ENCODE data around the gene NLGN3. TPM values are rescaled to one million over a fixed set of nuclear protein-coding genes. Genes with fewer than 3 reads are reported as not detected.

NLGN3 gene
- 1 to 10 TPM; 2.9 to 3.7 (median 3.2) TPM for total RNA-seq
- total RNA-seq (2013): 1.0 TPM
- 0.37 to 8.0 (median 3.4) reads per million in 29 experiments for total RNA-seq

GRCh38 chrX:71144651-71145050 lies at the start of gene NLGN3:
TSS of gene NLGN3 (plus strand) at chrX:71144841. CDS start at chrX:71147750, 2,909 bp downstream.
- no peaks in the 10 kb centered on the region for H3K9me3 ChIP-seq
- Mint-ChIP-seq H3K27me3 (no peaks in the 10 kb centered on the region), H3K36me3 (no peaks in the 10 kb centered on the region), H3K27ac (peak within 1 kb of the TSS in 1 of 2 donors; percentile 66), H3K4me1 (peaks cover 5 to 20% (median 14%) of the 10 kb centered on the region in 3 donors), H3K9me3 (no peaks in the 10 kb centered on the region), H3K4me3 (peak within 1 kb of the TSS in 1 of 3 donors; percentile 66)
- peaks cover 3 to 21% of the 10 kb centered on the region in 2 experiments for H3K4me1 ChIP-seq (ENCODE audit: control insufficient read depth in 1 of 2, extremely low read depth in 1 of 2, insufficient read depth in 2 of 2, low read length in 2 of 2)
- WGBS (ENCODE audit: insufficient coverage): 64% methylated on average over 4 of the region's 28 CpGs
- no peaks in the 10 kb centered on the region for H3K27me3 ChIP-seq (replicated peaks in 1 of 2; ENCODE audit: control insufficient read depth in 2 of 2, extremely low read depth in 1 of 2, insufficient read depth in 2 of 2, low read length in 1 of 2)
- ChIA-PET CTCF (no interaction called here), POLR2A (interaction anchor here in 1 of 2 donors (0.5 kb wide), 1 partner anchor 77 kb away, joined by 7 read pairs; the partner anchor contains the start of gene SNX12)
- H3K36me3 ChIP-seq (ENCODE audit: control insufficient read depth in 2 of 2, extremely low read depth in 1 of 2, insufficient read depth in 1 of 2, low read length in 1 of 2): peaks cover 0 to 8% of the 10 kb centered on the region in 2 donors
- ATAC-seq (replicated peaks in 1 of 4) (no peak), DNase-seq (no peak)
- no peak within 1 kb of the TSS for H3K4me3 ChIP-seq (ENCODE audit: control insufficient read depth in 1 of 2, extremely low read depth in 1 of 2, low read length in 1 of 2)
- H3K27ac ChIP-seq (ENCODE audit: low read length): no peak within 1 kb of the TSS

- no peak for ATAC-seq (replicated peaks in 1 of 4)
- no peaks in the 10 kb centered on the region for H3K36me3 ChIP-seq (ENCODE audit: control insufficient read depth in 2 of 2, extremely low read depth in 1 of 2, insufficient read depth in 1 of 2, low read length in 1 of 2)
- H3K27ac ChIP-seq (ENCODE audit: low read length): no peak overlapping the region
- peak overlapping the region; percentile 49 to 95 for H3K27ac Mint-ChIP-seq
- no peaks in the 10 kb centered on the region for H3K9me3 ChIP-seq
- no peaks in the 10 kb centered on the region for H3K9me3 Mint-ChIP-seq
- ChIA-PET POLR2A (interaction anchor here in 1 of 2 donors (0.6 kb wide), 1 partner anchor 954 kb away, joined by 14 read pairs; no protein-coding TSS in a partner anchor), CTCF (no interaction called here)
- H3K4me3 Mint-ChIP-seq: peak overlapping the region; percentile 91 to 94 (median 92)
- no peak for DNase-seq
- peak overlapping the region; percentile 11 to 78 for H3K4me3 ChIP-seq (ENCODE audit: control insufficient read depth in 1 of 2, extremely low read depth in 1 of 2, low read length in 1 of 2)
- H3K27me3 Mint-ChIP-seq: peaks cover 0 to 4% of the 10 kb centered on the region in 2 donors
- peaks cover 33 to 40% (median 37%) of the 10 kb centered on the region in 3 donors for H3K4me1 Mint-ChIP-seq
- no peaks in the 10 kb centered on the region for H3K27me3 ChIP-seq (replicated peaks in 1 of 2; ENCODE audit: control insufficient read depth in 2 of 2, extremely low read depth in 1 of 2, insufficient read depth in 2 of 2, low read length in 1 of 2)
- H3K36me3 Mint-ChIP-seq: no peaks in the 10 kb centered on the region
- WGBS (ENCODE audit: insufficient coverage): 80% methylated on average over 1 of the region's 6 CpGs
- H3K4me1 ChIP-seq (ENCODE audit: control insufficient read depth in 1 of 2, extremely low read depth in 1 of 2, insufficient read depth in 2 of 2, low read length in 2 of 2): peaks cover 3 to 37% of the 10 kb centered on the region in 2 experiments
These were observed 49.6 kb upstream of the NLGN3 start for GRCh38 chrX:71095033-71095432.

GRCh38 chrX:71095555-71095980 lies 49.1 kb upstream of the NLGN3 start, which contains the start of gene FOXO4:
TSS of gene FOXO4 (plus strand) at chrX:71095851. CDS start at chrX:71096529, 678 bp downstream.
- H3K4me3 Mint-ChIP-seq: peak within 1 kb of the TSS; percentile 91 to 94 (median 92)
- 0% methylated on average over 5 of the region's 29 CpGs for WGBS (ENCODE audit: insufficient coverage)
- H3K4me1 Mint-ChIP-seq: peaks cover 37 to 43% (median 41%) of the 10 kb centered on the region in 3 donors
- CTCF ChIA-PET: interaction anchor here (0.9 to 1.3 kb wide), 4 partner anchors 22 to 86 kb away, joined by 3 to 9 read pairs (median 4); partner anchors contain the start of gene MED12 (in 1 of the 2)
- H3K36me3 Mint-ChIP-seq: no peaks in the 10 kb centered on the region
- H3K4me1 ChIP-seq (ENCODE audit: control insufficient read depth in 1 of 2, extremely low read depth in 1 of 2, insufficient read depth in 2 of 2, low read length in 2 of 2): peaks cover 3 to 39% of the 10 kb centered on the region in 2 experiments
- ATAC-seq (replicated peaks in 1 of 4) (peak; percentile 85 to 88 (median 87)), DNase-seq (peak; percentile 70 to 93 (median 87))
- no peaks in the 10 kb centered on the region for H3K9me3 Mint-ChIP-seq
- H3K27ac Mint-ChIP-seq: peak within 1 kb of the TSS; percentile 89 to 95
- H3K27me3 Mint-ChIP-seq: peaks cover 0 to 4% of the 10 kb centered on the region in 2 donors
- peak within 1 kb of the TSS; percentile 64 to 78 for H3K4me3 ChIP-seq (ENCODE audit: control insufficient read depth in 1 of 2, extremely low read depth in 1 of 2, low read length in 1 of 2)
- no peaks in the 10 kb centered on the region for H3K27me3 ChIP-seq (replicated peaks in 1 of 2; ENCODE audit: control insufficient read depth in 2 of 2, extremely low read depth in 1 of 2, insufficient read depth in 2 of 2, low read length in 1 of 2)
- peak within 1 kb of the TSS; percentile 57 for H3K27ac ChIP-seq (ENCODE audit: low read length)
- no peaks in the 10 kb centered on the region for H3K36me3 ChIP-seq (ENCODE audit: control insufficient read depth in 2 of 2, extremely low read depth in 1 of 2, insufficient read depth in 1 of 2, low read length in 1 of 2)
- POLR2A ChIA-PET: interaction anchor here in 1 of 2 donors (1.1 kb wide), 1 partner anchor 16 kb away, joined by 6 read pairs; the partner anchor contains the start of gene IL2RG
- H3K9me3 ChIP-seq: no peaks in the 10 kb centered on the region

GRCh38 chrX:71095981-71096759 lies 48.5 kb upstream of the NLGN3 start:
- H3K27me3 Mint-ChIP-seq: peaks cover 0 to 4% of the 10 kb centered on the region in 2 donors
- peak overlapping the region; percentile 89 to 95 for H3K27ac Mint-ChIP-seq
- DNase-seq: peak in 7 of 35 experiments; percentile 45 to 75 (median 51)
- 0% methylated on average over 18 of the region's 46 CpGs for WGBS (ENCODE audit: insufficient coverage)
- H3K9me3 ChIP-seq: no peaks in the 10 kb centered on the region
- peaks cover 5 to 46% of the 10 kb centered on the region in 2 experiments for H3K4me1 ChIP-seq (ENCODE audit: control insufficient read depth in 1 of 2, extremely low read depth in 1 of 2, insufficient read depth in 2 of 2, low read length in 2 of 2)
- CTCF ChIA-PET: interaction anchor here (0.9 to 1.3 kb wide), 4 partner anchors 22 to 86 kb away, joined by 3 to 9 read pairs (median 4); partner anchors contain the start of gene MED12 (in 1 of the 2)
- POLR2A ChIA-PET: interaction anchor here in 1 of 2 donors (1.1 kb wide), 1 partner anchor 16 kb away, joined by 6 read pairs; the partner anchor contains the start of gene IL2RG
- peak overlapping the region; percentile 57 for H3K27ac ChIP-seq (ENCODE audit: low read length)
- H3K4me3 ChIP-seq (ENCODE audit: control insufficient read depth in 1 of 2, extremely low read depth in 1 of 2, low read length in 1 of 2): peak overlapping the region; percentile 64 to 78
- no peaks in the 10 kb centered on the region for H3K9me3 Mint-ChIP-seq
- H3K4me1 Mint-ChIP-seq: peaks cover 43 to 49% (median 47%) of the 10 kb centered on the region in 3 donors
- H3K36me3 ChIP-seq (ENCODE audit: control insufficient read depth in 2 of 2, extremely low read depth in 1 of 2, insufficient read depth in 1 of 2, low read length in 1 of 2): no peaks in the 10 kb centered on the region
- H3K4me3 Mint-ChIP-seq: peak overlapping the region; percentile 91 to 94 (median 92)
- H3K36me3 Mint-ChIP-seq: no peaks in the 10 kb centered on the region
- H3K27me3 ChIP-seq (replicated peaks in 1 of 2; ENCODE audit: control insufficient read depth in 2 of 2, extremely low read depth in 1 of 2, insufficient read depth in 2 of 2, low read length in 1 of 2): no peaks in the 10 kb centered on the region
- ATAC-seq (replicated peaks in 1 of 4): peak; percentile 62 to 66 (median 63)

- H3K4me3 ChIP-seq (ENCODE audit: control insufficient read depth in 1 of 2, extremely low read depth in 1 of 2, low read length in 1 of 2): peak overlapping the region; percentile 64 to 78
- peak overlapping the region; percentile 91 to 94 (median 92) for H3K4me3 Mint-ChIP-seq
- peaks cover 0 to 4% of the 10 kb centered on the region in 2 donors for H3K27me3 Mint-ChIP-seq
- DNase-seq (no peak), ATAC-seq (replicated peaks in 1 of 4) (no peak)
- no peaks in the 10 kb centered on the region for H3K36me3 Mint-ChIP-seq
- H3K4me1 ChIP-seq (ENCODE audit: control insufficient read depth in 1 of 2, extremely low read depth in 1 of 2, insufficient read depth in 2 of 2, low read length in 2 of 2): peaks cover 6 to 51% of the 10 kb centered on the region in 2 experiments
- CTCF ChIA-PET: interaction anchor here (1.3 kb wide), 2 partner anchors 21 to 33 kb away, joined by 5 to 9 read pairs; partner anchors contain the start of gene MED12 (in 1 of the 2)
- H3K36me3 ChIP-seq (ENCODE audit: control insufficient read depth in 2 of 2, extremely low read depth in 1 of 2, insufficient read depth in 1 of 2, low read length in 1 of 2): no peaks in the 10 kb centered on the region
- peaks cover 48 to 55% (median 52%) of the 10 kb centered on the region in 3 donors for H3K4me1 Mint-ChIP-seq
- POLR2A ChIA-PET: interaction anchor here in 1 of 2 donors (1.1 kb wide), 1 partner anchor 15 kb away, joined by 6 read pairs; the partner anchor contains the start of gene IL2RG
- H3K9me3 Mint-ChIP-seq: no peaks in the 10 kb centered on the region
- no peaks in the 10 kb centered on the region for H3K27me3 ChIP-seq (replicated peaks in 1 of 2; ENCODE audit: control insufficient read depth in 2 of 2, extremely low read depth in 1 of 2, insufficient read depth in 2 of 2, low read length in 1 of 2)
- H3K9me3 ChIP-seq: no peaks in the 10 kb centered on the region
- H3K27ac Mint-ChIP-seq: peak overlapping the region; percentile 79 to 89
- H3K27ac ChIP-seq (ENCODE audit: low read length): peak overlapping the region; percentile 57
- 0% methylated on average over 2 of the region's 9 CpGs for WGBS (ENCODE audit: insufficient coverage)
These were observed 47.9 kb upstream of the NLGN3 start for GRCh38 chrX:71096760-71097032.

- ATAC-seq (replicated peaks in 1 of 4) (peak; percentile 21 to 42 (median 30)), DNase-seq (peak; percentile 63 to 87 (median 73))
- ChIA-PET POLR2A (interaction anchor here in 1 of 2 donors (1.1 to 1.5 kb wide), 2 partner anchors 14 to 20 kb away, joined by 4 to 5 read pairs; partner anchors contain the start of genes IL2RG and MED12), CTCF (interaction anchor here (1.1 to 1.5 kb wide), 3 partner anchors 20 to 32 kb away, joined by 4 to 10 read pairs (median 4); partner anchors contain the start of gene MED12 (in 1 of the 2))
- WGBS (ENCODE audit: insufficient coverage): 17% methylated on average over 1 of the region's 2 CpGs
- H3K4me1 ChIP-seq (ENCODE audit: control insufficient read depth in 1 of 2, extremely low read depth in 1 of 2, insufficient read depth in 2 of 2, low read length in 2 of 2): peaks cover 7 to 67% of the 10 kb centered on the region in 2 experiments
- H3K4me3 ChIP-seq (ENCODE audit: control insufficient read depth in 1 of 2, extremely low read depth in 1 of 2, low read length in 1 of 2): no peak overlapping the region
- Mint-ChIP-seq H3K4me3 (peak overlapping the region; percentile 9 to 61 (median 47)), H3K4me1 (peaks cover 63 to 69% (median 66%) of the 10 kb centered on the region in 3 donors), H3K36me3 (no peaks in the 10 kb centered on the region), H3K9me3 (no peaks in the 10 kb centered on the region), H3K27me3 (peaks cover 0 to 4% of the 10 kb centered on the region in 2 donors), H3K27ac (peak overlapping the region; percentile 71 to 76)
- H3K9me3 ChIP-seq: no peaks in the 10 kb centered on the region
- H3K27ac ChIP-seq (ENCODE audit: low read length): peak overlapping the region; percentile 12
- H3K27me3 ChIP-seq (replicated peaks in 1 of 2; ENCODE audit: control insufficient read depth in 2 of 2, extremely low read depth in 1 of 2, insufficient read depth in 2 of 2, low read length in 1 of 2): no peaks in the 10 kb centered on the region
- H3K36me3 ChIP-seq (ENCODE audit: control insufficient read depth in 2 of 2, extremely low read depth in 1 of 2, insufficient read depth in 1 of 2, low read length in 1 of 2): no peaks in the 10 kb centered on the region
These were observed 46.3 kb upstream of the NLGN3 start for GRCh38 chrX:71098302-71098701.
